HUES48 (cell line): ENCODE data around the gene CDH13.

Source experiments
- H3K27ac ChIP-seq: one replicate; pipeline ENCODE4 v1.7.0; 2013; ENCODE audit warnings: low read depth, low read length, inconsistent platforms
- H3K27me3 ChIP-seq: 2 replicates; pipeline ENCODE4 v1.6.1; 2013; ENCODE audit warnings: mild to moderate bottlenecking, low read length; ENCODE audit not compliant: control insufficient read depth, insufficient read depth
- H3K36me3 ChIP-seq: 2 replicates; pipeline ENCODE4 v1.6.1; 2013; ENCODE audit warnings: low read length; ENCODE audit not compliant: control insufficient read depth, insufficient read depth
- H3K4me1 ChIP-seq: 2 replicates; pipeline ENCODE4 v1.6.1; 2013; ENCODE audit warnings: mild to moderate bottlenecking, low read length; ENCODE audit not compliant: control insufficient read depth, insufficient read depth
- H3K4me3 ChIP-seq: 2 replicates; pipeline ENCODE4 v1.5.1; 2013; ENCODE audit warnings: mild to moderate bottlenecking, low read depth, low read length
- H3K9ac ChIP-seq: 2 replicates; pipeline ENCODE4 v1.6.1; 2013; ENCODE audit warnings: mild to moderate bottlenecking, low read depth, low read length, moderate library complexity
- H3K9me3 ChIP-seq: 2 replicates; pipeline ENCODE4 v1.6.1; 2013; ENCODE audit warnings: low read length; ENCODE audit not compliant: control insufficient read depth, insufficient read depth

CDH13 gene

DNA sequence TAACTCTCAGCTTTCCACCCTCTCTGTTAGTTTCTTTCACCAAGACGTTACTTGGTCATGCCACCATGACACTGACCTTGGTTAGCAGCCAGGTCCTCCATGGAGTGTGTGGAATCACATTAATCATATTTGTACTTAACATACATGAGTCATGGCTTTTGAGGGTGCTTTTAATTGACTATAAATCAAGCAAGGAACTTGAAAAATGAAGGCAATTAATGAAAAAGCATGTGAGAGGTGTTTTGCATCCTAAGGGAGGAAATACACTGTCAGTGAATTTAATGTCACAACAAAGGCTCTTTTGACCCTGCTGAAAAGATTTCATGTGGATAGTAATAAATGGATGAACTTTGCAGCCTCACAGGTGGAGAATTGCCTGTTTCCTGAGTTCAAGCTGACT is 240.7 kb downstream of the CDH13 start:
- Histone ChIP-seq H3K27me3 (no peaks in the 10 kb centered on the region), H3K4me3 (no peak overlapping the region), H3K4me1 (no peaks in the 10 kb centered on the region), H3K9me3 (peaks cover 15% of the 10 kb centered on the region), H3K9ac (no peak overlapping the region), H3K27ac (no peak overlapping the region), H3K36me3 (no peaks in the 10 kb centered on the region)

DNA sequence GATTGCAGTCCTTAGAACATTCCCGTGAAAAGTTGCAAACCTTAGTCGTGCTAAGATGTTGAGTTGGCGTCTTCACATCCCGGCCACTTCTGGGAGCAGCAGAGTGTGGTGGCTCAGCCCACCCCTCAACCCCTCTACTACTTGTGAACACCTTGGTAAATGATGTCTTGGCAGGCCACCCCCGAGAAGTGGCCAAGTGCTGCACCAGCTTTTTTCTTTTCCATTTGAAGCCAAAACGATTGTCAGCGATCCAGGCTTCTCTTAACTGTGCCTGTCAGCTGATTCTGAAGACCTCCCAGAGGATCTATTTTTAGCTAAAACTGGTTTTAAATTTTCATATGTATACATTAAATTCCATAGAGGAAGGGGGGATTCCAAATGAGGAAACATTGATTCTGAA is 247.5 kb downstream of the CDH13 start:
- peaks cover 17% of the 10 kb centered on the region for H3K4me1 ChIP-seq

GRCh38 chr16:82874672-82875071 is 247.9 kb downstream of the CDH13 start:
- Histone ChIP-seq H3K27ac (peak overlapping the region; percentile 32), H3K9me3 (no peaks in the 10 kb centered on the region), H3K4me1 (peaks cover 17% of the 10 kb centered on the region), H3K27me3 (no peaks in the 10 kb centered on the region), H3K9ac (no peak overlapping the region), H3K36me3 (no peaks in the 10 kb centered on the region), H3K4me3 (no peak overlapping the region)

More for the DNA sequence above, 247.5 kb downstream of the CDH13 start:
- H3K9ac ChIP-seq = no peak overlapping the region
- H3K4me3 ChIP-seq = no peak overlapping the region
- H3K27me3 ChIP-seq = no peaks in the 10 kb centered on the region
- no peaks in the 10 kb centered on the region for H3K36me3 ChIP-seq
- peak overlapping the region; percentile 32 for H3K27ac ChIP-seq
- H3K9me3 ChIP-seq = no peaks in the 10 kb centered on the region

DNA sequence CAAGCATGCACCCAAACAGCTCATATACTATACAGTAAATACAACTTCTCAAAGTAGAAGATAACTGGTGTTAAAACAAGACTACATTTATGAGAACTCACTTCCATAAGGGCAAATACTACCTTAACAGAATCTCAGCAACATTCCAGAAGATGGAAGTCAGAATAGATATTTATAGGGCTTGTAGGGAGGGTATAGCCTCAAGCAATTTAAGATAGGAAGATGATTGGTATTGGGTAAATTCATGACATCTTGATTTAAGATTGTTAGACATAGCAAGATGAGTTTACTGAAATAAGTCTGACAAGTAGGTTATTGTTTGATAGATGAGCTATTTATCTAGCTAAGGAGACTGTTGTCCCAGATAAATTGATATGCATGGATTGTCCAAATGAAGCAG is 250.2 kb downstream of the CDH13 start:
- H3K27ac ChIP-seq = no peak overlapping the region
- no peak overlapping the region for H3K4me3 ChIP-seq
- H3K36me3 ChIP-seq = no peaks in the 10 kb centered on the region
- no peak overlapping the region for H3K9ac ChIP-seq
- no peaks in the 10 kb centered on the region for H3K9me3 ChIP-seq
- H3K4me1 ChIP-seq = peaks cover 17% of the 10 kb centered on the region
- no peaks in the 10 kb centered on the region for H3K27me3 ChIP-seq

DNA sequence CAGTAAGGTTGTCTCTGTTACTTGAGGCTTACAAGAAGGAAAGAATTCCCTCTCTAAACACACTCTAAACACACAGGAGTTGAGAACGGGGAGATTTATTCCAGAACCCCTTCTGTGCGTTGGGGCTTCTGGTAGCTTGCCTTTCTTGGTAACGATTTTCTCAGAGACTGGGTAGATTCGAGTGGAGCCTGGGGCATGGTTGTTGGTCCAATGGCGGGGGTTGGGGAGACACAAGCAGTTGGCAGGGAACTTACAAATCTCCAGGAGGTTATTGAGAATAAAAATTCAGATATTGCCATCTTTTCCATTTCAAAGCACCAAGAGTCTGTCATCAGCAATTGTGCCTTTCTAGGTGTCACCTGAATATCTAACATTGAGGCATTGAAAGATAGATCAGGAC is 251.7 kb downstream of the CDH13 start:
- no peaks in the 10 kb centered on the region for H3K36me3 ChIP-seq
- peaks cover 21% of the 10 kb centered on the region for H3K4me1 ChIP-seq
- no peak overlapping the region for H3K27ac ChIP-seq
- no peak overlapping the region for H3K4me3 ChIP-seq
- H3K27me3 ChIP-seq = no peaks in the 10 kb centered on the region
- H3K9me3 ChIP-seq = no peaks in the 10 kb centered on the region
- no peak overlapping the region for H3K9ac ChIP-seq

- no peaks in the 10 kb centered on the region for H3K27me3 ChIP-seq
- peaks cover 4% of the 10 kb centered on the region; the same call in 1 of the 2 replicates for H3K4me1 ChIP-seq
- H3K36me3 ChIP-seq = no peaks in the 10 kb centered on the region
- H3K9me3 ChIP-seq = no peaks in the 10 kb centered on the region
- no peak overlapping the region for H3K27ac ChIP-seq
- H3K4me3 ChIP-seq = no peak overlapping the region
- H3K9ac ChIP-seq = no peak overlapping the region
These were observed 253.6 kb downstream of the CDH13 start for GRCh38 chr16:82880346-82880745.

- Histone ChIP-seq H3K4me3 (no peak overlapping the region), H3K27ac (no peak overlapping the region), H3K9me3 (no peaks in the 10 kb centered on the region), H3K9ac (no peak overlapping the region), H3K4me1 (peaks cover 4% of the 10 kb centered on the region; the same call in 1 of the 2 replicates), H3K36me3 (no peaks in the 10 kb centered on the region), H3K27me3 (no peaks in the 10 kb centered on the region)
These were observed 254.7 kb downstream of the CDH13 start for GRCh38 chr16:82881516-82881915.

DNA sequence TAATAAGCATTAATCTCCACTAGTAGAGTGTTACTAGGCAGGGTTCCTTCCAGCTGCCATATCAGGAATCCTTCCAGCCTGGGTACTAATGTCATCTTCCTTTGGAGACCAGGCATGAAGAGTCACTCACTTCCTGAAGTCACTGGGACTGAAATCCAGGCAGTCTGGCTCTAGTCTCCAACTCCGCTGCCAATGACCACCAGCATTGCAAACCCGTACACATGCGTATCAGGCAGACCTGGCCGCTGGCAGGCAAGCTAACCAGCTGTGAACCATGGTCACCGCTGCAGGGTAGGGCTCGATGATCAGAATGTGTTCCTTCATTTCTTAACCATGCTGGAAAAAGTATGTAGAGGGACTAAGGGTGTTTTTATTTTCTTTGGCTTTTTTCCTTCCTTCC is 255.5 kb downstream of the CDH13 start:
- Histone ChIP-seq H3K4me1 (peaks cover 4% of the 10 kb centered on the region; the same call in 1 of the 2 replicates), H3K36me3 (no peaks in the 10 kb centered on the region), H3K9me3 (no peaks in the 10 kb centered on the region), H3K27me3 (no peaks in the 10 kb centered on the region), H3K9ac (no peak overlapping the region), H3K4me3 (no peak overlapping the region), H3K27ac (no peak overlapping the region)

- Histone ChIP-seq H3K27me3 (no peaks in the 10 kb centered on the region), H3K9ac (no peak overlapping the region), H3K4me1 (peaks cover 4% of the 10 kb centered on the region; the same call in 1 of the 2 replicates), H3K27ac (no peak overlapping the region), H3K36me3 (no peaks in the 10 kb centered on the region), H3K4me3 (no peak overlapping the region), H3K9me3 (no peaks in the 10 kb centered on the region)
These were observed 256.4 kb downstream of the CDH13 start for GRCh38 chr16:82882982-82883835.

GRCh38 chr16:82884320-82884898 is 257.6 kb downstream of the CDH13 start:
- Histone ChIP-seq H3K27me3 (no peaks in the 10 kb centered on the region), H3K36me3 (no peaks in the 10 kb centered on the region), H3K9me3 (no peaks in the 10 kb centered on the region), H3K4me1 (peaks cover 10% of the 10 kb centered on the region; the same call in 1 of the 2 replicates), H3K9ac (no peak overlapping the region), H3K27ac (no peak overlapping the region), H3K4me3 (no peak overlapping the region)

GRCh38 chr16:82886146-82886545 is 259.4 kb downstream of the CDH13 start:
- H3K9ac ChIP-seq = no peak overlapping the region
- no peak overlapping the region for H3K4me3 ChIP-seq
- no peaks in the 10 kb centered on the region for H3K36me3 ChIP-seq
- H3K4me1 ChIP-seq = peaks cover 10% of the 10 kb centered on the region; the same call in 1 of the 2 replicates
- H3K27me3 ChIP-seq = no peaks in the 10 kb centered on the region
- no peaks in the 10 kb centered on the region for H3K9me3 ChIP-seq
- no peak overlapping the region for H3K27ac ChIP-seq
